Esophagus muscularis mucosa (tissue), 4 donors: ENCODE results near the gene PRDM5. TPM values are rescaled to one million over a fixed set of nuclear protein-coding genes. Genes with fewer than 3 reads are reported as not detected.

Experiments
- DNase-seq: peaks from one replicate; pipeline ENCODE4 v3.0.0-alpha.2; 2017; ENCODE audit errors: extremely low spot score
- H3K27ac ChIP-seq, 4 donors: fragments of 200-600 bp; sonication (generic); replicated peaks in 1 of 4; 1 replicate in 3 of 4; 2 replicates in 1 of 4; pipeline ENCODE4 v1.5.1; 2016 to 2019; ENCODE audit warnings: mild to moderate bottlenecking in 1 of 4
- H3K27me3 ChIP-seq, 4 donors: fragments of 200-600 bp; sonication (generic); one replicate each; pipeline versions ENCODE4 v1.5.1 to v1.6.0; 2016 to 2019
- H3K36me3 ChIP-seq, 4 donors: fragments of 200-600 bp; sonication (generic); one replicate each; pipeline ENCODE4 v1.5.1; 2016 to 2019
- H3K4me1 ChIP-seq, 4 donors: fragments of 200-600 bp; sonication (generic); one replicate each; pipeline ENCODE4 v1.5.1; 2016 to 2019
- H3K4me3 ChIP-seq, 4 donors: fragments of 200-600 bp; sonication (generic); 1 replicate in 2 of 4; 2 replicates in 2 of 4; pipeline ENCODE4 v1.5.1; 2016 to 2019; ENCODE audit warnings: mild to moderate bottlenecking in 4 of 4, moderate library complexity in 1 of 4
- H3K9me3 ChIP-seq, 4 donors: fragments of 200-600 bp; sonication (generic); 1 replicate in 3 of 4; 2 replicates in 1 of 4; pipeline ENCODE4 v1.5.1; 2016 to 2019
- EP300 ChIP-seq: sonication (generic); formaldehyde crosslinking; IDR thresholded peaks from one replicate; pipeline ENCODE4 v1.6.1; 2017; ENCODE audit warnings: antibody characterized with exemption
- POLR2A ChIP-seq: fragments of 450-650 bp; IDR thresholded peaks from one replicate; pipeline ENCODE4 v1.6.1; 2017; ENCODE audit warnings: antibody characterized with exemption, moderate library complexity, mild to moderate bottlenecking, low read depth
- POLR2AphosphoS5 ChIP-seq, 2 donors: sonication (generic); formaldehyde crosslinking; IDR thresholded peaks; one replicate each; pipeline ENCODE4 v1.6.1; 2017; ENCODE audit warnings: antibody characterized with exemption in 2 of 2
- WGBS: methylation state at CpG from one replicate; pipeline ENCODE4 v1.1.5; 2018; 5-methylcytosine and 5-hydroxymethylcytosine counted together
- intact Hi-C: fragments of 100-400 bp; cut with DNase I; formaldehyde crosslinking; loops from one replicate; pipeline ENCODE4 v1.15.1; 2023
- total RNA-seq, 4 donors: library from RNA; depleted of rRNA; stranded (reverse); fragments of >200 nt; gene quantifications; one replicate each; pipeline versions ENCODE4 v1.1.0 to v1.2.1, GENCODE V29; 2016
- TF ChIP-seq, protein P1 (sequence below), 3 experiments: fragments of 200-600 bp in 2 of 3; fragments of 450-650 bp in 1 of 3; sonication (generic) in 2 of 3; IDR thresholded peaks; one replicate each; pipeline ENCODE4 v1.5.1; 2017 to 2019; ENCODE audit warnings: antibody characterized with exemption in 3 of 3, mild to moderate bottlenecking in 2 of 3, moderate library complexity in 1 of 3

PRDM5 gene
- total RNA-seq, 4 donors from 2014 or later, result 10.8 to 17.0 (median 15.4) TPM

DNA sequence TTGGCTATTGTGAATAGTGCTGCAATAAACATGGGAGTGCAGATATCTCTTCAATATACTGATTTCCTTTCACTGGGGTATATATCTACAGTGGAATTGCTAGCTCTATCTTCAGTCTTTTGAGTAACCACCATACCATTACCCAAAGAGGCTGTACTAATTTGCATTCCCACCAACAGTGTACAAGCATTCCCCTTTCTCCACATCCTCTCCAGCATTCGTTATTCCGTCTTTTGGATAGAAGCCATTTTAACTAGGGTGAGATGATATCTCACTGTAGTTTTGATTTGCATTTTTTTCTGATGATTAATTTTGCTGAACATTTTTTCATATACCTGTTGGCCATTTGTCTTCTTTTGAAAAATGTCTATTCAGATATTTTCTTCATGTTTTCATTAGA, 110.3 kb downstream of the PRDM5 start:
- Histone ChIP-seq H3K36me3 (peaks cover 9 to 36% (median 17%) of the 10 kb centered on the region in 4 donors), H3K4me3 (no peak overlapping the region), H3K9me3 (peaks cover 0 to 13% (median 5%) of the 10 kb centered on the region in 4 donors), H3K4me1 (no peaks in the 10 kb centered on the region), H3K27ac (no peak overlapping the region), H3K27me3 (no peaks in the 10 kb centered on the region)
- no peak for DNase-seq
- TF ChIP-seq, protein P1, sequence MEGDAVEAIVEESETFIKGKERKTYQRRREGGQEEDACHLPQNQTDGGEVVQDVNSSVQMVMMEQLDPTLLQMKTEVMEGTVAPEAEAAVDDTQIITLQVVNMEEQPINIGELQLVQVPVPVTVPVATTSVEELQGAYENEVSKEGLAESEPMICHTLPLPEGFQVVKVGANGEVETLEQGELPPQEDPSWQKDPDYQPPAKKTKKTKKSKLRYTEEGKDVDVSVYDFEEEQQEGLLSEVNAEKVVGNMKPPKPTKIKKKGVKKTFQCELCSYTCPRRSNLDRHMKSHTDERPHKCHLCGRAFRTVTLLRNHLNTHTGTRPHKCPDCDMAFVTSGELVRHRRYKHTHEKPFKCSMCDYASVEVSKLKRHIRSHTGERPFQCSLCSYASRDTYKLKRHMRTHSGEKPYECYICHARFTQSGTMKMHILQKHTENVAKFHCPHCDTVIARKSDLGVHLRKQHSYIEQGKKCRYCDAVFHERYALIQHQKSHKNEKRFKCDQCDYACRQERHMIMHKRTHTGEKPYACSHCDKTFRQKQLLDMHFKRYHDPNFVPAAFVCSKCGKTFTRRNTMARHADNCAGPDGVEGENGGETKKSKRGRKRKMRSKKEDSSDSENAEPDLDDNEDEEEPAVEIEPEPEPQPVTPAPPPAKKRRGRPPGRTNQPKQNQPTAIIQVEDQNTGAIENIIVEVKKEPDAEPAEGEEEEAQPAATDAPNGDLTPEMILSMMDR (IDR thresholded peaks at IDR 0.05), result no peak
- TF ChIP-seq EP300 (no peak), POLR2AphosphoS5 (IDR thresholded peaks at IDR 0.05) (no peak), POLR2A (no peak)
- WGBS, result 95% methylated on average over 2 of the region's 2 CpGs
- intact Hi-C loops, result no loop called here

DNA sequence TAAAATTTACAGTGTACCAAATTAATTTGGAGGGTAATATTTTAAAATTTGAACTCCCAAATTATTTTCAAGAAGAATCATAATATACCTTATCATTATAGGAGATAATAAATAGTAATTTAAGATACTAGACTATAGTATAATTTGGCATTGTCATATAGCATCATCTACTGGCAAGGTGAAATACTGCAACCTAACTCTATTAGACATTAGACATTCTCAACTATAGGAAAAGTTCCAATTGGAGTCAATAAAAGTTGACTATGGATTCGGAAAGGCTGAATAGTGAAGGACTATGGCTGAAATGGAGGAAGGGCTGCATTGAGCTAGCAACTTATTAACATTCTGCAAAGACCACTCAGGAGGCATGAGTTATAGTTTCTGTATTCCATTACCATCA, 113.0 kb downstream of the PRDM5 start:
- Histone ChIP-seq H3K27ac (no peak overlapping the region), H3K4me3 (no peak overlapping the region), H3K36me3 (peaks cover 12 to 31% (median 19%) of the 10 kb centered on the region in 4 donors), H3K9me3 (peaks cover 0 to 13% (median 5%) of the 10 kb centered on the region in 4 donors), H3K4me1 (no peaks in the 10 kb centered on the region), H3K27me3 (no peaks in the 10 kb centered on the region)
- no peak for DNase-seq
- intact Hi-C loops, result no loop called here
- no peak for TF ChIP-seq EP300
- TF ChIP-seq, protein P1 (IDR thresholded peaks at IDR 0.05), result peak in 1 of 3 experiments; percentile 12
- 95% methylated on average over 1 of the region's 1 CpG for WGBS

GRCh38 chr4:120808475-120809141, 113.9 kb downstream of the PRDM5 start:
- Histone ChIP-seq H3K4me1 (no peaks in the 10 kb centered on the region), H3K27me3 (no peaks in the 10 kb centered on the region), H3K36me3 (peaks cover 12 to 31% (median 19%) of the 10 kb centered on the region in 4 donors), H3K4me3 (no peak overlapping the region), H3K27ac (no peak overlapping the region), H3K9me3 (peaks cover 0 to 13% (median 5%) of the 10 kb centered on the region in 4 donors)
- 100% methylated on average over 24 of the region's 24 CpGs for WGBS
- TF ChIP-seq POLR2AphosphoS5 (IDR thresholded peaks at IDR 0.05) (no peak), POLR2A (no peak), EP300 (no peak)
- TF ChIP-seq, protein P1 (IDR thresholded peaks at IDR 0.05), result no peak
- no peak for DNase-seq
- intact Hi-C loops, result no loop called here

- intact Hi-C loops, result no loop called here
- 30% methylated on average over 5 of the region's 5 CpGs for WGBS
- H3K4me1 ChIP-seq, result peaks cover 7 to 11% (median 9%) of the 10 kb centered on the region in 4 donors
- DNase-seq, result no peak
- H3K9me3 ChIP-seq, result no peaks in the 10 kb centered on the region
- no peak for TF ChIP-seq POLR2AphosphoS5 (IDR thresholded peaks at IDR 0.05)
- no peak for TF ChIP-seq EP300
- TF ChIP-seq, protein P1 (IDR thresholded peaks at IDR 0.05), result no peak
- TF ChIP-seq POLR2A, result no peak
- H3K27ac ChIP-seq, result no peak overlapping the region
- H3K27me3 ChIP-seq, result no peaks in the 10 kb centered on the region
- no peak overlapping the region for H3K4me3 ChIP-seq
- peaks cover 0 to 4% (median 0%) of the 10 kb centered on the region in 4 donors for H3K36me3 ChIP-seq
These were observed 121.3 kb downstream of the PRDM5 start for GRCh38 chr4:120801137-120801758.
